ENCODE data around the gene ACTL8. TPM values are rescaled to one million over a fixed set of nuclear protein-coding genes. Genes with fewer than 3 reads are reported as not detected.

The ACTL8 gene
- total RNA-seq, 1 donor from 2014 or later = not detected

- no peak for TF ChIP-seq CTCF (IDR thresholded peaks at IDR 0.05; ENCODE audit: insufficient read depth, low read length, severe bottlenecking)
- Histone ChIP-seq H3K36me3 (ENCODE audit: control insufficient read depth, insufficient read depth, low read length) (no peaks in the 10 kb centered on the region), H3K4me3 (ENCODE audit: low read depth, low read length) (no peak overlapping the region), H3K27me3 (ENCODE audit: control insufficient read depth, insufficient read depth, low read length) (no peaks in the 10 kb centered on the region)
- DNase-seq (ENCODE audit: low read depth) = no peak
- no peak for FAIRE-seq
These were observed 17.6 kb downstream of the ACTL8 start for GRCh38 chr1:17772615-17773212.

- no peaks in the 10 kb centered on the region for H3K27me3 ChIP-seq (ENCODE audit: control insufficient read depth, insufficient read depth, low read length)
- FAIRE-seq = no peak
- TF ChIP-seq CTCF (IDR thresholded peaks at IDR 0.05; ENCODE audit: insufficient read depth, low read length, severe bottlenecking) = no peak
These were observed 18.6 kb downstream of the ACTL8 start for GRCh38 chr1:17773591-17774326.

GRCh38 chr1:17774452-17774851 lies 19.3 kb downstream of the ACTL8 start:
- Histone ChIP-seq H3K36me3 (ENCODE audit: control insufficient read depth, insufficient read depth, low read length) (no peaks in the 10 kb centered on the region), H3K27me3 (ENCODE audit: control insufficient read depth, insufficient read depth, low read length) (no peaks in the 10 kb centered on the region), H3K4me3 (ENCODE audit: low read depth, low read length) (no peak overlapping the region)
- FAIRE-seq = no peak
- DNase-seq (ENCODE audit: low read depth) = no peak
- TF ChIP-seq CTCF (IDR thresholded peaks at IDR 0.05; ENCODE audit: insufficient read depth, low read length, severe bottlenecking) = no peak

More at GRCh38 chr1:17773591-17774326, 18.6 kb downstream of the ACTL8 start:
- Histone ChIP-seq H3K36me3 (ENCODE audit: control insufficient read depth, insufficient read depth, low read length) (no peaks in the 10 kb centered on the region), H3K4me3 (ENCODE audit: low read depth, low read length) (no peak overlapping the region)
- no peak for DNase-seq (ENCODE audit: low read depth)

- H3K27me3 ChIP-seq (ENCODE audit: control insufficient read depth, insufficient read depth, low read length) = no peaks in the 10 kb centered on the region
- TF ChIP-seq CTCF (IDR thresholded peaks at IDR 0.05; ENCODE audit: insufficient read depth, low read length, severe bottlenecking) = no peak
- no peak for DNase-seq (ENCODE audit: low read depth)
- no peak for FAIRE-seq
- no peaks in the 10 kb centered on the region for H3K36me3 ChIP-seq (ENCODE audit: control insufficient read depth, insufficient read depth, low read length)
- no peak overlapping the region for H3K4me3 ChIP-seq (ENCODE audit: low read depth, low read length)
These were observed 20.7 kb downstream of the ACTL8 start for GRCh38 chr1:17775796-17776195.

- Histone ChIP-seq H3K36me3 (ENCODE audit: control insufficient read depth, insufficient read depth, low read length) (no peaks in the 10 kb centered on the region), H3K4me3 (ENCODE audit: low read depth, low read length) (no peak overlapping the region), H3K27me3 (ENCODE audit: control insufficient read depth, insufficient read depth, low read length) (no peaks in the 10 kb centered on the region)
- FAIRE-seq = no peak
- no peak for TF ChIP-seq CTCF (IDR thresholded peaks at IDR 0.05; ENCODE audit: insufficient read depth, low read length, severe bottlenecking)
- no peak for DNase-seq (ENCODE audit: low read depth)
These were observed 21.3 kb downstream of the ACTL8 start for GRCh38 chr1:17776426-17776825.

All from bronchial epithelial cell (primary cell).